BE2C (cell line): ENCODE data around the gene DCAF12L1.

Experiments
- DNase-seq: peaks from one replicate; pipeline ENCODE4 v3.0.0-alpha.2; 2020
- H3K27me3 ChIP-seq: fragments of 250-450 bp; sonication (Bioruptor Pico); 2 replicates; pipeline ENCODE4 v1.5.1; 2020; ENCODE audit warnings: mild to moderate bottlenecking
- H3K36me3 ChIP-seq: fragments of 250-450 bp; sonication (Bioruptor Pico); 2 replicates; pipeline ENCODE4 v1.5.1; 2020; ENCODE audit warnings: mild to moderate bottlenecking
- H3K4me1 ChIP-seq: fragments of 250-450 bp; sonication (Bioruptor Pico); 2 replicates; pipeline ENCODE4 v1.5.1; 2020
- H3K4me3 ChIP-seq: 2 replicates; pipeline ENCODE4 v1.5.1; 2011; ENCODE audit warnings: low read depth, low read length
- H3K9me3 ChIP-seq: fragments of 250-450 bp; sonication (Bioruptor Pico); 2 replicates; pipeline ENCODE4 v1.5.1; 2020
- CTCF ChIP-seq: IDR thresholded peaks from 2 replicates; pipeline ENCODE4 v1.5.1; 2012; ENCODE audit warnings: mild to moderate bottlenecking, low read depth, low read length

Gene DCAF12L1

GRCh38 chrX:126550816-126551215, 1.8 kb downstream of the DCAF12L1 start:
- no peaks in the 10 kb centered on the region for H3K9me3 ChIP-seq
- H3K4me1 ChIP-seq = no peaks in the 10 kb centered on the region
- no peak overlapping the region for H3K4me3 ChIP-seq
- no peak for DNase-seq
- H3K36me3 ChIP-seq = no peaks in the 10 kb centered on the region
- no peaks in the 10 kb centered on the region for H3K27me3 ChIP-seq
- no peak for TF ChIP-seq CTCF

GRCh38 chrX:126509923-126510322, 42.7 kb downstream of the DCAF12L1 start:
- Histone ChIP-seq H3K4me1 (no peaks in the 10 kb centered on the region), H3K9me3 (no peaks in the 10 kb centered on the region), H3K4me3 (no peak overlapping the region), H3K36me3 (no peaks in the 10 kb centered on the region), H3K27me3 (no peaks in the 10 kb centered on the region)
- no peak for TF ChIP-seq CTCF
- DNase-seq = no peak
